Stimulated activated CD8-positive, alpha-beta memory T cell treated with anti-CD3 and anti-CD28 coated beads, Interleukin-15, amount 100 ng/mL, for 1 hour (primary cell): Measurements from ENCODE around the gene WFDC12.

ENCODE experiments used
- DNase-seq: peaks from one replicate; pipeline ENCODE4 v3.0.0-alpha.2; 2020; ENCODE audit warnings: low read depth

The WFDC12 gene

GRCh38 chr20:45114465-45115385, 9.5 kb downstream of the WFDC12 start, which contains the start of gene WFDC5:
Gene WFDC5, minus strand, starts transcription at chr20:45115174. Its CDS starts 91 bp downstream, at chr20:45115083.
- no peak for DNase-seq

DNA sequence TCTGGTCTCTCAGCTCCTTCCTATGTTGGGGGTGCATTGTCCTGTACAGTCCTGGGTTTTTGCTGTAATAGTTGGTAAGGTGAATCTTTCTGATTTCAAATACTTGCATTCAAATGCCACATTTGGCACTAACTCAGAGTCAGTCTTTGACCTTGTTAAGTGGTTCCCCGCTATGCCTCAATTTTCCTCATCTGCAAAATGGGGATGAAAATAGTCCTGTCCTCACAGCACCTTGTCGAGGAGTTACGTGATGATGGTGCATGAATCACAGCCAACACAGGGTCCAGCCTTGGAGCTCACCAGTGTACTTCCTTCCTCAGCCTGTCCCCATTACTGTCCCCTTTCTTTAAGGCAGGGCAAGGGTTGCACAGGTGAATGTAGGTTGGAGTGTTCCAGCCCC, 10.4 kb downstream of the WFDC12 start:
- DNase-seq, result no peak

DNA sequence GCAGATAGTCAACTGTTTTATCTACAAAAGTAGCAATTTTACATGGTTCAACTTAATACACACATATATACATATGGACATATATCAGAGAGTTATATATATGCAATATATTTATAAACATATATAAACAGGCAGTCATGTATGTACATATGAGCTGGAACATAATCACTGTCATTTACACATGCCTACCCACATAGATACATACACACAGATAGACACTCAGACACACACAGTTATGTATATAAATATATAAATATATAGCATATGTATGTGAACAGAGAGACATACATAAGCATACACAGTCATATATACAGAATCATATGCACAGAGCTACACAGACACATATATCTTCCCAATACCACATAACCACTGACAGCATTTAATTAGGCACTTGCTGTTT, 11.5 kb downstream of the WFDC12 start:
- DNase-seq, result no peak

GRCh38 chr20:45111799-45112471, 12.3 kb downstream of the WFDC12 start:
- DNase-seq, result no peak

DNA sequence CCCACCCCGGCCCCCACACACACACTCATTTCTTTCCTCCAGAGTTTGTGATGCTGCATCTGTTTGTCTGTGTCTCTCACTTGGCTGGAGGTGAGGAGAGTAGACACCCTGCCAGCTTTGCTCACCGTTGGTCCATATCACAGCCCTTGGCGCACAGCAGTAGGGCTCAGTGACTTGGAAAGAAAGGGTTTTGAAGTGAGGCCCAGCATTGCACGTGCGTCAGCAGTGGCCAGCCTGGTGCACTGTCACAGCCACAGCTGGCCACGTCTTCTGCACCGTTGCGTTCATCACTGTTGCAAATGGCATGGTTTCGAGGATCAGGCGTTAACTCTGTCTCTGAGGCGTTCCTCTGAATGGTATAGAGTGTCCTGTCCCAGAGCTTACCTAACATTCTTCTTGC, 13.0 kb downstream of the WFDC12 start:
- DNase-seq, result no peak

- no peak for DNase-seq
Observed at GRCh38 chr20:45110301-45110700, 14.0 kb downstream of the WFDC12 start.

DNA sequence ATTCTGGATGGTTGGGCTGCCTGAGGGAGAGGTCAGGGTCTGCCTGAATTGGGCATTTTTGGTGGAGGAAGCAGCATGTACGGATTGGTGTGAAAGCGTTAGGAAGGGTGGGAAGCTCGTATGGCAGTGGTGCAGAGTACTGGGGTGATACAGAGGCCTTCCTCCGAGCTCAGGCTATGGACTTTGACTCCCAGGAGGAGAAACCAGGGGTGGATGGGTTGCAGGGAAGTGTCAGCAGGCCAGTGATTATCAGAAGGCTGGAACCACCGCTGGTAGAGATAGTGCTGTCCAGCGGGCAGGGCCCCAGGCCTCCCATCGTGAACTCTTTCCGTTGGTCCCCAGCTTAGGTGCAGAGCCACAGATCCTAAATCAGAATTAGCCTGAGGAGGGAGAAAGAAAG, 14.6 kb downstream of the WFDC12 start:
- no peak for DNase-seq

- DNase-seq, result no peak
Observed at GRCh38 chr20:45105317-45105716, 18.9 kb downstream of the WFDC12 start.

- no peak for DNase-seq
Observed at GRCh38 chr20:45104786-45105185, 19.5 kb downstream of the WFDC12 start.

DNA sequence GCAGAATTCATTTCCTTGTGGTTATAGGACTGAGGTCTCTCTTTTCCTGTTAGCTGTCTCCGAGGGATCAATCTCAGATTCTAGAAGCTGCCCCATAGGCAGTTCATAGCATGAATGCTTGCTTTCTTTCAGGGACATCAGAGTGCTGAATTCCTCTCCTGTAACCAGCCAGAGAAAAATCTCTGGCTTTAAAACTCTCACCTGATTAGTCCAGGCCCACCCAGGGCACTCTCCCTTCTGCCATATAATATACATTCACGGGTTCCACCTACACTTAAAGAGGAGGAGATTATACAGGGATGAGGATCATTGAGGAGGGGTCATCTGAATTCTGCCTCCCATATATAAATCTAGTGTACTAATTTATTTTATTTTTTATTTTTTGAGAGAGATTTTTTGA, 21.2 kb downstream of the WFDC12 start:
- DNase-seq, result no peak

- no peak for DNase-seq
Observed at GRCh38 chr20:45101333-45101850, 22.9 kb downstream of the WFDC12 start.

GRCh38 chr20:45100563-45101245, 23.6 kb downstream of the WFDC12 start, which contains the start of gene KCNS1:
Gene KCNS1, minus strand, starts transcription at chr20:45101127. Its CDS starts 1,891 bp downstream, at chr20:45099236.
- no peak for DNase-seq

DNA sequence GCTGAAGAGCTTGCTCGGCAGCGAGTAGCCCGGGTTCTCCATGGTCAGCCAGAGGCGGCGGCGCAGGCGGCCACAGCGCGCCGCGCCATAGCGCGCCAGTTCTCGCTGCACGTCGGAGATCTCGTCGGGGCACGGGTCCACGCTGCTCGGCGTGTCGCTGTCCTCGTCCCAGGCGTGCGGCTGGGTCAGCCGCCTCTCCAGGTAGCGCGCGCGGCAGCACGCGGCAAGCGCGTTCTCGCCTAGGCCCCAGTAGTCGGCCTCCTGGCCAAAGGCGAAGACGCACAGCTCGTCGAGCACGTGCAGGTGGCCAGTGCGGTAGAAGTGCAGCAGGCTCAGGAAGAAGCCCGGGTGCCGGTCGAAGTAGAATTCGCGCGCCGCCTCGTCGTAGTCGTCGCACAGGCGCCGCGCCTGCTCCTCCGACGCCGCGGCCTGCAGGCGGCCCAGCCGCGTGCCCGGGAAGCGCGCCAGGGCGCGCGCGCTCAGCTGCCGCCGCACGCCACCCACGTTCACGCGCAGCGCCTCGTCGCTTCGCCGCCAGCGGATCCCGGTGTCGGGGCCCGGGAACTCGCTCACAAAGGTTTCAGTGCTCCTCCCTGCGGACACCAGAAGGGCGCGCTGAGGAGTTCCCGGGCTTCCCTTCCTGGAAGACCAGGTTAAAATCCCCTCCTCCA, 26.0 kb downstream of the WFDC12 start:
- DNase-seq, result no peak

DNA sequence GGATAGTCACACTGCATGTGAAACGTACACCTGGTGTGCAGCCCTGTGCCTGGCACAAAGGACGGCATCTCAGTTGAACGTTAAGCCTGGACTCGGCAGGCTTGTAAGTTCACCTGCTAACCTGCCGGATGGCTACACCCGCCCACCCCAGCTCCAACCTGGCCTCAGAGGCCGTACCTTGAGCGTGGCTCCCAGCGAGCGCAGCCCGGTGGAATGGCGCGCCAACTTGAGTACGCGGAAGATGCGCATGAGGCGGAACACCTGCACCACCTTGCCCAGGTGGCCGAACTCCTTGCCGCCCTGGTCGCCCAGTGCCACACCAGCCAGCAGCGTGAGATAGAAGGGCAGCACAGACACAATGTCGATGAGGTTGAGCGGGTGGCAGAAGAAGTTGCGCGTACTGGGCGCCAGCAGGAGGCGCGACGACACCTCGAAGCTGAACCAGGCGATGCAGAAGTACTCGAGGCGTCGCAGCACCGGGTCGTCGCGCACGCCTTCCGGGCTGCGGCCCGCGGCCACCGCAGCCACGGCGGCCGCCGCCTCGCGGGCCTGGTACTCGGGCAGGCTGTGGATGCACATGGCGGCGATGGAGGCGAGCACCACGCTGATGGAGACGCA, 26.7 kb downstream of the WFDC12 start:
- no peak for DNase-seq

DNA sequence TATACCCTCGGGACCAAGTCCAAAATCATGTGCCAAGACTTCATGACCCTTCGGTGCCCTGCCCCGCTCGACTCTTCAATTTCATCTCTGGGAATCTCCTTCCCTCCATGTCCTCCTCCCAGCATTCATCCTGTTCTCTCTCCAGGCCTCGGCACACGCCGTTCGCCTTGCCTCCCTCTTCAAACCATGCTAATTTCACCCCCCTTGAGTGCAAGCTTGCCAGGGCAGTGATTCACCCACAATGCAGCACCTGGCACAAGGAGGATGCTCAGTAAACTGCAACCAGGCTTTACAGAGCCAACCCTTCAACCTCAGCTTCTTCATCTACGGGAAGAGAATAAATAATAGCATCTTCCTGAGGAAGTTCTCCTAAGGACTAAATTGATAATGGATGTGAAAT, 27.5 kb downstream of the WFDC12 start:
- DNase-seq, result no peak

DNA sequence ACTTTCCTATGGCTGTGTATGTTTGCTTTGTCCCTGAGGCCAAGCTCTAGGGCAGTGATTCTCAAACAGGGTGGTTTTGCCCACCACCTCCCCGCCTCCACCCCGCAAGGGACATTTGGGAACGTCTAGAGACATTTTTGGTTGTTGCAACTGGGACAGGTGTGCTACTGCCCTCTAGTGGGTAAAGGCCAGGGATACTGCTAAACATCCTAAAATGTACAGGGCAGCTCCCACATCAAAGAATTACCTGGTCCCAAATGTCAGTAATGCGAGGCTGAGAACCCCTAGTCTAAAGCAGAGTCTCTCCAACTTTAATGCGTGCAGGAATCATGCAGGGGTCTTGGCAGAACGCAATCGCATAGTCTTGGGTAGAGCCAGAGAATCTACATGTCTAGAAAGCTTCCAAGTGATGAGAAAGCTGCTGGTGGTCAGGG, 28.4 kb downstream of the WFDC12 start:
- DNase-seq, result peak; percentile 22

DNA sequence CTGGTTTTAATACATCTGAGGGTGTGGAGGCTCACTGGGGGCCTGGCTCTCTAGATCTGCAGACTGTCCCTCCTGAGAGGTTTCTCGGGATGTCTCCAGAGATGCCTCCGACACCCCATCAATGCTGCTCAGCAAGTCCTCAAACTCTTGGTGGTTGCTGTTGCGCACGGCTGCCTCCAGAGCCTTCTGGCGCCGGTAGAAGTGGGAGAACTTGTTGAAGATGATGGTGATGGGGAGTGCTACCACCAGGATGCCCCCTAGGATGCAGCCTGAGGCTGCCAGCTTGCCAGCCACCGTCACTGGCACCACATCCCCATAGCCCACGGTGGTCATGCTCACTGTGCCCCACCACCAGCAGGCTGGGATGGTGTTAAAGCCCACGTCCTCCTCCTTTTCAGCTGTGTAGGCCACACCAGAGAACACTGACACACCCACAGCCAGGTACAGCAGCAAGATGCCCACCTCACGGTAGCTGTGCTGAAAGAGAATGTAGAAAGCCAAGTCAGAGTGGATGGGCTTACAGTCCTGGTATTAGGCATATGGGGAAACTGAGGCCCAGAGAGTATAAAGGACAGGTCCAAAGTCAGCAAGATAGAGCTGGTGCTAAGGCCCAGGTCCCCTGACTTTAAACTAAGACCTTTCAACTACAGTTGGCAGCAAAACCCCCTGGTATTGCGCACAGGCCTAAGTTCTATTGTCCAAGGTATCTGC, 29.2 kb downstream of the WFDC12 start:
- DNase-seq, result no peak

- no peak for DNase-seq
Observed at GRCh38 chr20:45094201-45094600, 30.1 kb downstream of the WFDC12 start.

GRCh38 chr20:45092898-45093297, 31.4 kb downstream of the WFDC12 start:
- no peak for DNase-seq

DNA sequence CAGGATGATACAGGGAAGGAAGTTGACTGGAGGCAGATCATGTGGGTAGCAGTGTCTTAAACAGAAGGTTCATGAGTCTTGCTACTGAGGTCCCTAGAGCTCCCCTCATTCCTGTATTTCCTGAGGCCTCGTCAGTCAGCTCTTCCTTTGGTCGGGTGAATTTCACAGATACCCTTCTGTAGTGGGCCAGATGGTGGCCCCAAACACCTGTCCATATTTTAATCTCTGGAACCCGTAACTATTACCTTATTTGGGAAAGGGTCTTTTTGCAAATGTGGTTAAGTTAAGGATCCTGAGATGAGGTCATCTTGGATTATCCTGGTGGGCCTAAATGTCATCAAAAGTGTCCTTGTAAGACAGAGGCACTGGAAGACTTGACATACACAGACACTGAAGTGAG, 32.9 kb downstream of the WFDC12 start:
- DNase-seq, result no peak

- DNase-seq, result no peak
Observed at GRCh38 chr20:45090481-45090880, 33.8 kb downstream of the WFDC12 start.
